Measurements from ENCODE around the gene SRRM2.

SRRM2 gene

GRCh38 chr16:2761472-2761871 lies 9.0 kb downstream of the SRRM2 start:
- no peak for DNase-seq (ENCODE audit: low read depth in 2 of 3, low spot score in 2 of 3)

- DNase-seq (ENCODE audit: low read depth in 2 of 3, low spot score in 2 of 3), result no peak
Observed at GRCh38 chr16:2761886-2762583, 9.6 kb downstream of the SRRM2 start.

- no peak for DNase-seq (ENCODE audit: low read depth in 2 of 3, low spot score in 2 of 3)
Observed at GRCh38 chr16:2762711-2763110, 10.3 kb downstream of the SRRM2 start.

- DNase-seq (ENCODE audit: low read depth in 2 of 3, low spot score in 2 of 3), result no peak
Observed at GRCh38 chr16:2763173-2763572, 10.7 kb downstream of the SRRM2 start.

- DNase-seq (ENCODE audit: low read depth in 2 of 3, low spot score in 2 of 3), result no peak
Observed at GRCh38 chr16:2764718-2765117, 12.3 kb downstream of the SRRM2 start.

- no peak for DNase-seq (ENCODE audit: low read depth in 2 of 3, low spot score in 2 of 3)
Observed at GRCh38 chr16:2765462-2766404, 13.3 kb downstream of the SRRM2 start.

- DNase-seq (ENCODE audit: low read depth in 2 of 3, low spot score in 2 of 3), result no peak
Observed at GRCh38 chr16:2766430-2767139, 14.1 kb downstream of the SRRM2 start.

GRCh38 chr16:2767140-2767731 lies 14.8 kb downstream of the SRRM2 start:
- DNase-seq (ENCODE audit: low read depth in 2 of 3, low spot score in 2 of 3), result no peak

- no peak for DNase-seq (ENCODE audit: low read depth in 2 of 3, low spot score in 2 of 3)
Observed at GRCh38 chr16:2767891-2768290, 15.5 kb downstream of the SRRM2 start.

- DNase-seq (ENCODE audit: low read depth in 2 of 3, low spot score in 2 of 3), result no peak
Observed at GRCh38 chr16:2768403-2769089, 16.1 kb downstream of the SRRM2 start.

- DNase-seq (ENCODE audit: low read depth in 2 of 3, low spot score in 2 of 3), result no peak
Observed at GRCh38 chr16:2769100-2769529, 16.7 kb downstream of the SRRM2 start.

GRCh38 chr16:2769675-2770056 lies 17.2 kb downstream of the SRRM2 start:
- DNase-seq (ENCODE audit: low read depth in 2 of 3, low spot score in 2 of 3), result no peak

- DNase-seq (ENCODE audit: low read depth in 2 of 3, low spot score in 2 of 3), result no peak
Observed at GRCh38 chr16:2770057-2770951, 17.9 kb downstream of the SRRM2 start.

GRCh38 chr16:2771496-2772402 lies 19.3 kb downstream of the SRRM2 start:
- DNase-seq (ENCODE audit: low read depth in 2 of 3, low spot score in 2 of 3), result no peak

- no peak for DNase-seq (ENCODE audit: low read depth in 2 of 3, low spot score in 2 of 3)
Observed at GRCh38 chr16:2773188-2773968, 20.9 kb downstream of the SRRM2 start.

- no peak for DNase-seq (ENCODE audit: low read depth in 2 of 3, low spot score in 2 of 3)
Observed at GRCh38 chr16:2774161-2774891, 21.9 kb downstream of the SRRM2 start.

GRCh38 chr16:2775131-2775716 lies 22.8 kb downstream of the SRRM2 start:
- no peak for DNase-seq (ENCODE audit: low read depth in 2 of 3, low spot score in 2 of 3)
